H9 (cell line): ENCODE data around the gene ARHGEF17. TPM values are rescaled to one million over a fixed set of nuclear protein-coding genes. Genes with fewer than 3 reads are reported as not detected.

Experiments
- DNase-seq: peaks from one replicate; pipeline ENCODE4 v3.0.0-alpha.2; 2017
- H2AFZ ChIP-seq: one replicate; pipeline ENCODE4 v1.6.1; 2013; ENCODE audit warnings: mild to moderate bottlenecking, low read length, control low read depth, moderate library complexity
- H2AK5ac ChIP-seq: 2 replicates; pipeline ENCODE4 v1.6.1; 2013; ENCODE audit warnings: low read length, control low read depth, mixed read lengths; ENCODE audit not compliant: insufficient read length
- H2BK120ac ChIP-seq: one replicate; pipeline ENCODE4 v1.6.1; 2013; ENCODE audit warnings: low read depth, mild to moderate bottlenecking, low read length, control low read depth, inconsistent platforms; ENCODE audit not compliant: poor library complexity, severe bottlenecking
- H2BK12ac ChIP-seq: 2 replicates; pipeline ENCODE4 v1.6.1; 2013; ENCODE audit warnings: low read length, control low read depth, mixed read lengths, low read depth; ENCODE audit not compliant: insufficient read length
- H2BK15ac ChIP-seq: 2 replicates; pipeline ENCODE4 v1.6.1; 2013; ENCODE audit warnings: low read depth, low read length, control low read depth
- H2BK20ac ChIP-seq: one replicate; pipeline ENCODE4 v1.6.1; 2013; ENCODE audit warnings: low read depth, mild to moderate bottlenecking, low read length, control low read depth, inconsistent platforms; ENCODE audit not compliant: poor library complexity, severe bottlenecking
- H2BK5ac ChIP-seq: 2 replicates; pipeline ENCODE4 v1.6.1; 2013; ENCODE audit warnings: low read length, control low read depth, mixed read lengths; ENCODE audit not compliant: insufficient read length
- H3K14ac ChIP-seq: 2 replicates; pipeline ENCODE4 v1.6.1; 2013; ENCODE audit warnings: low read length, control low read depth; ENCODE audit not compliant: insufficient read depth
- H3K18ac ChIP-seq: 2 replicates; pipeline ENCODE4 v1.6.1; 2013; ENCODE audit warnings: low read depth, mild to moderate bottlenecking, mixed read lengths, low read length, control low read depth; ENCODE audit not compliant: insufficient read length
- H3K23ac ChIP-seq: 2 replicates; pipeline ENCODE4 v1.6.1; 2013; ENCODE audit warnings: low read length, control low read depth, mixed read lengths, low read depth; ENCODE audit not compliant: insufficient read length
- H3K23me2 ChIP-seq: 2 replicates; pipeline ENCODE4 v1.6.1; 2013; ENCODE audit warnings: low read depth, mild to moderate bottlenecking, mixed read lengths, low read length, control low read depth; ENCODE audit not compliant: insufficient read length, poor library complexity, severe bottlenecking
- H3K27ac ChIP-seq: 2 replicates; pipeline ENCODE4 v1.5.1; 2013; ENCODE audit warnings: low read length, control low read depth, mixed read lengths, low read depth; ENCODE audit not compliant: insufficient read length
- H3K27me3 ChIP-seq: 2 replicates; pipeline ENCODE4 v1.6.1; 2013; ENCODE audit warnings: low read length, control low read depth, inconsistent platforms; ENCODE audit not compliant: insufficient read depth
- H3K4ac ChIP-seq: 2 replicates; pipeline ENCODE4 v1.6.1; 2013; ENCODE audit warnings: low read depth, mild to moderate bottlenecking, control low read depth, inconsistent platforms, low read length, moderate library complexity
- H3K4me1 ChIP-seq: 2 replicates; pipeline ENCODE4 v1.6.1; 2013; ENCODE audit warnings: low read length, control low read depth, inconsistent platforms; ENCODE audit not compliant: insufficient read depth
- H3K4me2 ChIP-seq: 2 replicates; pipeline ENCODE4 v1.6.1; 2013; ENCODE audit warnings: low read length, control low read depth, mixed read lengths; ENCODE audit not compliant: insufficient read length, insufficient read depth
- H3K56ac ChIP-seq: 2 replicates; pipeline ENCODE4 v1.6.1; 2013; ENCODE audit warnings: low read depth, mild to moderate bottlenecking, mixed read lengths, low read length, control low read depth; ENCODE audit not compliant: insufficient read length
- H3K79me1 ChIP-seq: 2 replicates; pipeline ENCODE4 v1.6.1; 2013; ENCODE audit warnings: low read depth, mild to moderate bottlenecking, moderate library complexity, low read length, control low read depth, inconsistent platforms; ENCODE audit not compliant: insufficient read depth, poor library complexity, severe bottlenecking
- H3K79me2 ChIP-seq: 2 replicates; pipeline ENCODE4 v1.6.1; 2013; ENCODE audit warnings: low read length, control low read depth, inconsistent platforms; ENCODE audit not compliant: insufficient read depth
- H3K9ac ChIP-seq: 2 replicates; pipeline ENCODE4 v1.6.1; 2013; ENCODE audit warnings: low read length, control low read depth, mixed read lengths; ENCODE audit not compliant: insufficient read length; ENCODE audit errors: extremely low read depth
- H3K9me3 ChIP-seq: one replicate; pipeline ENCODE4 v1.6.1; 2013; ENCODE audit warnings: low read depth, low read length, inconsistent platforms; ENCODE audit not compliant: control insufficient read depth
- H3T11ph ChIP-seq: one replicate; pipeline ENCODE4 v1.6.1; 2013; ENCODE audit warnings: mild to moderate bottlenecking, low read length, control low read depth, inconsistent platforms
- H4K20me1 ChIP-seq: one replicate; pipeline ENCODE4 v1.6.1; 2013; ENCODE audit not compliant: control insufficient read depth, insufficient read length, insufficient read depth
- H4K5ac ChIP-seq: 2 replicates; pipeline ENCODE4 v1.6.1; 2013; ENCODE audit warnings: low read depth, mild to moderate bottlenecking, mixed read lengths, low read length, control low read depth; ENCODE audit not compliant: insufficient read length
- H4K8ac ChIP-seq: replicated peaks from 2 replicates; pipeline ENCODE4 v1.6.1; 2013; ENCODE audit warnings: low read length, control low read depth, mixed read lengths, low read depth; ENCODE audit not compliant: insufficient read length
- H4K91ac ChIP-seq: 2 replicates; pipeline ENCODE4 v1.6.1; 2013; ENCODE audit warnings: low read depth, mild to moderate bottlenecking, moderate library complexity, mixed read lengths, low read length, control low read depth; ENCODE audit not compliant: insufficient read length
- H3K27ac Mint-ChIP-seq, 3 experiments: 2 replicates in 2 of 3; 3 replicates in 1 of 3; pipeline ENCODE4 v1.8.0; 2020 to 2021; ENCODE audit warnings: mixed read lengths in 3 of 3, mild to moderate bottlenecking in 1 of 3, moderate library complexity in 1 of 3
- H3K27me3 Mint-ChIP-seq: 2 replicates; pipeline ENCODE4 v1.8.0; 2021; ENCODE audit warnings: low read depth, mild to moderate bottlenecking, moderate library complexity, mixed read lengths
- H3K36me3 Mint-ChIP-seq, 3 experiments: 2 replicates in 2 of 3; 3 replicates in 1 of 3; pipeline ENCODE4 v1.8.0; 2020 to 2021; ENCODE audit warnings: low read depth in 3 of 3, mixed read lengths in 3 of 3; ENCODE audit not compliant: insufficient read depth in 1 of 3
- H3K4me1 Mint-ChIP-seq, 2 experiments: 2 replicates each; pipeline ENCODE4 v1.8.0; 2020; ENCODE audit warnings: mixed read lengths in 2 of 2
- H3K4me3 Mint-ChIP-seq, 2 experiments: 2 replicates in 1 of 2; 3 replicates in 1 of 2; pipeline ENCODE4 v1.8.0; 2020 to 2021; ENCODE audit warnings: mild to moderate bottlenecking in 2 of 2, mixed read lengths in 2 of 2, moderate library complexity in 1 of 2
- H3K9me3 Mint-ChIP-seq, 2 experiments: 2 replicates in 1 of 2; 3 replicates in 1 of 2; pipeline ENCODE4 v1.8.0; 2020; ENCODE audit warnings: mild to moderate bottlenecking in 2 of 2, mixed read lengths in 2 of 2, moderate library complexity in 1 of 2
- WGBS: extraction: QIAGEN DNeasy Blood & Tissue Kit; methylation state at CpG from one replicate; pipeline ENCODE4 v1.1.7; 2013; ENCODE audit warnings: missing lambda C conversion rate, low lambda C conversion rate, mixed read lengths; ENCODE audit not compliant: insufficient read length; ENCODE audit errors: extremely low coverage; 5-methylcytosine and 5-hydroxymethylcytosine counted together
- total RNA-seq: library from RNA; stranded (reverse); gene quantifications from 2 replicates; pipeline ENCODE4 v1.2.1, GENCODE V29; 2021
- TF ChIP-seq, protein P1 (sequence below): fragments of 200-600 bp; sonication (generic); conservative IDR thresholded peaks from 3 replicates; pipeline ENCODE4 v1.8.0; 2021; ENCODE audit warnings: antibody characterized with exemption, mild to moderate bottlenecking

ARHGEF17 gene
- total RNA-seq, 1 experiment from 2014 or later, result 7.4 TPM

DNA sequence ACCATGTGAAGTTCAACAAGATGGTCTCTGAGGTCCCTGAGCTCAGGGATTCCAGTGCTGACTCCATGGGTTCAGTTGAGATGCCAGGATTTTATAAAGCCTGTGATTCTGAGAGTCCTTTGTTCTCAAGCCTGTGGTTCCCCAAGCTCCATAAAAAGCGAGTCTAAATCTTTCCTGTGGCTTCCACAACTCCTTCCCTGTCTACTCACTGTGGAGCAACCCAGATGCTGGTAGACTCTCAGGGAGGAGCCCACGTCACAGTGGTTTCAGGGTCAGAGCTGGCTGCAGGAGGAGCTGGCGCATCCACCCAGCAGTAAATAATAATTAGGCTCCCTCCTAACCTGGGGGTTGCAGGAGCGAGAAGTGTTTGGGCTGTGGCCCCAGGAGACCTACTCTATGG is 66.1 kb downstream of the ARHGEF17 start:
- Histone ChIP-seq H3K79me1 (no peaks in the 10 kb centered on the region), H3K4me1 (peaks cover 3% of the 10 kb centered on the region; the same call in 1 of the 2 replicates), H3K14ac (no peak overlapping the region), H3K79me2 (no peaks in the 10 kb centered on the region; the same call in 1 of the 2 replicates), H2BK20ac (no peak overlapping the region), H3K9me3 (no peaks in the 10 kb centered on the region), H3K23ac (no peak overlapping the region), H3K9ac (no peak overlapping the region), H3K27ac (no peak overlapping the region), H3K56ac (no peak overlapping the region), H2BK15ac (no peak overlapping the region), H3T11ph (no peak overlapping the region), H2BK5ac (no peak overlapping the region), H2BK12ac (no peak overlapping the region), H3K23me2 (peaks cover 6% of the 10 kb centered on the region), H3K4me2 (no peak overlapping the region), H4K8ac (no peak overlapping the region), H2AK5ac (no peak overlapping the region), H4K91ac (no peak overlapping the region), H4K5ac (no peak overlapping the region), H3K4ac (no peak overlapping the region), H3K18ac (no peak overlapping the region), H4K20me1 (no peaks in the 10 kb centered on the region), H2BK120ac (no peak overlapping the region), H3K27me3 (no peaks in the 10 kb centered on the region; the same call in 1 of the 2 replicates), H2AFZ (no peak overlapping the region)
- peaks cover 25% of the 10 kb centered on the region for H3K27me3 Mint-ChIP-seq
- TF ChIP-seq, protein P1, sequence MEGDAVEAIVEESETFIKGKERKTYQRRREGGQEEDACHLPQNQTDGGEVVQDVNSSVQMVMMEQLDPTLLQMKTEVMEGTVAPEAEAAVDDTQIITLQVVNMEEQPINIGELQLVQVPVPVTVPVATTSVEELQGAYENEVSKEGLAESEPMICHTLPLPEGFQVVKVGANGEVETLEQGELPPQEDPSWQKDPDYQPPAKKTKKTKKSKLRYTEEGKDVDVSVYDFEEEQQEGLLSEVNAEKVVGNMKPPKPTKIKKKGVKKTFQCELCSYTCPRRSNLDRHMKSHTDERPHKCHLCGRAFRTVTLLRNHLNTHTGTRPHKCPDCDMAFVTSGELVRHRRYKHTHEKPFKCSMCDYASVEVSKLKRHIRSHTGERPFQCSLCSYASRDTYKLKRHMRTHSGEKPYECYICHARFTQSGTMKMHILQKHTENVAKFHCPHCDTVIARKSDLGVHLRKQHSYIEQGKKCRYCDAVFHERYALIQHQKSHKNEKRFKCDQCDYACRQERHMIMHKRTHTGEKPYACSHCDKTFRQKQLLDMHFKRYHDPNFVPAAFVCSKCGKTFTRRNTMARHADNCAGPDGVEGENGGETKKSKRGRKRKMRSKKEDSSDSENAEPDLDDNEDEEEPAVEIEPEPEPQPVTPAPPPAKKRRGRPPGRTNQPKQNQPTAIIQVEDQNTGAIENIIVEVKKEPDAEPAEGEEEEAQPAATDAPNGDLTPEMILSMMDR, result no peak
- no CpG with 5 or more reads among the region's 4 CpGs for WGBS
- no peaks in the 10 kb centered on the region; a peak in 1 of 7 replicates for H3K36me3 Mint-ChIP-seq
- H3K4me3 Mint-ChIP-seq, result no peak overlapping the region
- DNase-seq, result no peak
- H3K4me1 Mint-ChIP-seq, result peaks cover 19% of the 10 kb centered on the region in 2 experiments
- H3K9me3 Mint-ChIP-seq, result no peaks in the 10 kb centered on the region
- H3K27ac Mint-ChIP-seq, result no peak overlapping the region
